ENCODE measurements around the gene ABCD1.
"Not testable (repeated sequence)": the region's sequence is repeated elsewhere in the genome, so short reads cannot be mapped to it uniquely, and the experiment has no call there.

The ABCD1 gene

DNA sequence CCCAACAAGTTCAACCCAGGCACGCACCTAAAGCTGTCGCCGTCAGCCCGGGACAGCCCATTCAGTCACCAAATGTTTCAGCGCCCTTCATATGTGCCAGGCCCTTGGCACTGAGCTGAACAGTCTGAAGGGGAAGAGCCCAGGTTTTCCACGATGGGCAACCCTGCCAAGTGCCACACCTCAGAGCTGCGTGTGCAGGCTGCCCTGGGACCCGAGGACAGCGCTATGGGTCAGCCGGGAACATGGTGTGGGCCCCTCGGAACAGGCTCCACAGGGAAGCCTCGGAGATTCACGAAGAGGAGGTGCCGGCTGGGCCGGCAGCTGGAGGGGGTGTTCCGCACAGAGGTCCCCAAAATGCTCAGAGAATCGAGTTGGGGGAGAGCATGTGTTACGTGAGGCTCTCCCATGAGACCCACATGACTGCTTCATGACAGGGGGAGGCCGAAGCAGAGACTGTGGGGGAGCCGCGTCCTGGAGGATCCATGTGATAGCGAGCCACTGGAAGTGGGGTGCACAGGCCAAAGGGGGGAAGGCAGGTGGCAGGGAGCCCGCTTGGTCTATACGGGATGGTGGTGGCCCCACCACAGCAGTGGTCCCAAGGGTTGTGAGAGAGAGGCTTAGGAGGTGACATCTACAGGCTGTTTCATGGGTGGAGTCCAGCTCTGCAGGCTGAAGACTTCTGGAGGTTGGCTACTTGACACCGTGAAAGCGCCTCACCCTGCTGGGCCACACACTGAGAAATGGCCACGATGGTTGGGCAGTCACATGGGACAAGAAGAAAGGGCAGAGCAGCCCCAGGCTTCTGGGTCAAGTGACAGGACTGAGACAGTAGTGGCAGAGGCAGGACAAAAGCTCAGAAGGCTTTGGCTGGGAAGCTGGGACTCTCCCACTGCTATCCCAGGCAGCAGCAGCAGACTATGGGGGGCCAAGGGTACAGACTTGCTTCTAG is 14.7 kb upstream of the ABCD1 start:
- DNase-seq (ENCODE audit: low read depth): no peak

DNA sequence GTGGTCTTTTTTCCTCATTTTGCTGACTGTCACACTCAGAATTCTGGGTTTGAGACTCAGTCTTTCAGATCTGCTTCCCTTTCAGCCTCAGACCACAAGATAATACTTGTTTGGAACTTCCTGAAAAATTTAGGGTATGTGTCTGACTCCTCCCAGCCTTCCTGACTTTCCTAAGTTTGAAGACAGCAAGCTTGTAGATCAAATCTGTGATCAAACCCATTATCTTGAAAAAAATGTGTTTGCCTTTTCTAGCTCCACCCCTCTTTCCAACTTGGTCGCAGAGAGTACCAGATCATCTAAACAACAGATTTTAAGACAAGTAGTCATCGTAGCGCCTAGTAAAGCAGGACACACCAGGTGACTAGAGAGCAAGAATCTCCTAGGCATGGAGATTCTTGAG is 10.4 kb upstream of the ABCD1 start:
- no peak for DNase-seq (ENCODE audit: low read depth)

DNA sequence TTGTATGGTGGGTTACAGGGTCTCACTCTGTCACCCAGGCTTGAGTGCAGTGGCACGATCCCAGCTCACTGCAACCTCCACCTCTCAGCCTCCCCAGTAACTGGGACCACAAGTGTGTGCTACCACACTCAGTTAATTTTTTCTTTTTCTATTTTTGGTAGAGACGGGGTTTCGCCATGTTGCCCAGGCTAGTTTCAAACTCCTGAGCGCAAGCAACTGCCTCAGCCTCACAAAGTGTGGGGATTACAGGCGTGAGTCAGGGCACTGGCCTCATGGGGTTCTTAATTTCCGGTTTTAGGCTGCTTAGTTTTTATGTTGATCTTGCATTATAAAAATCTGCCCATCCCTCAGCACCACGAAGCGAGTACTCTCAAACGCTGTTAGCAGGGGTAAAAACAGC is 7.2 kb upstream of the ABCD1 start:
- DNase-seq (ENCODE audit: low read depth): no peak

DNA sequence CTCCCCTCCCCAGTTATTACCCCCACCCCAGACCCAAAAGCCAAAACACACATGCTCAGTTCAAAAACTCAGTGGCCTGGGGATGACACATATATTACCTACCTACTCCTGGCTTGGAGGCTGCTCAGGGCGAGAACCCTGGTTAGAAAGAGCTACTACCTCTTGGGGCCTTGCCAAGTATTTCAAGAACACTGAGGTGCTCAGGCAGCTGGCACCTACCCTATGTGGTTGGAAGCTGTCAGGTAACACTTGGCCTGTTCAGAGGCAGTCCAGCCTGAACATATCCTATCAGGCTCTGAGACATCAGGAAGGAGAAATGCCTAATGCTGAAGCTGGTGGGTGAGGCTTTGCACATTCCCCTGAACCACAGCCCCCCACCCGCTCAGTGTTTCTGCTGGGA is 5.4 kb upstream of the ABCD1 start:
- no peak for DNase-seq (ENCODE audit: low read depth)

DNA sequence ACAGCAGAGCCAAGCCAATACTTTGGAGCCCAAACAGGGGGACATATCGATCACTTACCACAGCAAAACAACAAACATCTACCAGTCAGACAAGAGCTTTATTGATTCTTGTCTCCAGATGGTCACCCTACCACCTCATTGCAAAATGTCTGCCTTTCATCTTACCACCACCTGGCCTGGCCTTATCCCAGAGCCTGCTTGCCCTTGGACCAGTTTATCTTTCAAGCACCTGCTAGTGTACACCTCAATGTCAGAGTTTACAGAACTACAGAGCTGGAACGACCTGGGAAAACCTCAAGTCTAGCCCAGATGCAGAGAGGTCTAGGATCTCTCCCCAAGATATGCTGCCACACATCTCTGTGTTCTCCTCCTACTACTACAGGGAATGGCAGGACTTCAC is 5.0 kb upstream of the ABCD1 start:
- DNase-seq (ENCODE audit: low read depth): no peak

DNA sequence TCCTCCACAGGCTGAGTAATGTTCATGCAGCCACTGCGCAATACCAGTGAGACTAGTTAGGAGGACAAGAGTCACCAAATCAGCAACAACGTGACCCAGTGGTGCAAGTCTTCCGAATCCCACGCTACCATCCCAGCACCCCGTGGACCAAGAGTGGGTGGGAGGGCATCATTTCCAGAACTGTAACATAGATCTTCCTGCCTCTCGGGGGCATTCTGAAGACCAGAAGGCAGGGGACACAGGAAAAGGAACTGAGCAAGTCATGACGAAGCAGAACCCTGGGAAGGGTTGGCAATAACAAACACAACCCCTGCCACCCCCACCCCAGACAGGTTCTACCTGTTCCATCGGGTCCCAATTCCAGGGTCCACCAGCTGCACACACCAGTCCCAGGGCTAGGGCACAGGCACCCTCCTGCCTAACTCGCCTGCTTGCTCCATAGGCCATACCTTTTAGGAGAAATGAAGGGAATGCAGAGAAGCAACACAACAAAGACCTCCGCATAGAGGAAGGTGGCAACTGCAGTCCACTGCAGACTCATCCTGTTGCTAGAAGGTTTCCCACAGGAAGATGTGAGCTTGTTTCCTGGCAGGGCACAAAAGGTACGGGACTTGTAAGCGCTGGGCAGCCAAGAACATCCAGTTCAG is 1.8 kb upstream of the ABCD1 start:
- no peak for DNase-seq (ENCODE audit: low read depth)

DNA sequence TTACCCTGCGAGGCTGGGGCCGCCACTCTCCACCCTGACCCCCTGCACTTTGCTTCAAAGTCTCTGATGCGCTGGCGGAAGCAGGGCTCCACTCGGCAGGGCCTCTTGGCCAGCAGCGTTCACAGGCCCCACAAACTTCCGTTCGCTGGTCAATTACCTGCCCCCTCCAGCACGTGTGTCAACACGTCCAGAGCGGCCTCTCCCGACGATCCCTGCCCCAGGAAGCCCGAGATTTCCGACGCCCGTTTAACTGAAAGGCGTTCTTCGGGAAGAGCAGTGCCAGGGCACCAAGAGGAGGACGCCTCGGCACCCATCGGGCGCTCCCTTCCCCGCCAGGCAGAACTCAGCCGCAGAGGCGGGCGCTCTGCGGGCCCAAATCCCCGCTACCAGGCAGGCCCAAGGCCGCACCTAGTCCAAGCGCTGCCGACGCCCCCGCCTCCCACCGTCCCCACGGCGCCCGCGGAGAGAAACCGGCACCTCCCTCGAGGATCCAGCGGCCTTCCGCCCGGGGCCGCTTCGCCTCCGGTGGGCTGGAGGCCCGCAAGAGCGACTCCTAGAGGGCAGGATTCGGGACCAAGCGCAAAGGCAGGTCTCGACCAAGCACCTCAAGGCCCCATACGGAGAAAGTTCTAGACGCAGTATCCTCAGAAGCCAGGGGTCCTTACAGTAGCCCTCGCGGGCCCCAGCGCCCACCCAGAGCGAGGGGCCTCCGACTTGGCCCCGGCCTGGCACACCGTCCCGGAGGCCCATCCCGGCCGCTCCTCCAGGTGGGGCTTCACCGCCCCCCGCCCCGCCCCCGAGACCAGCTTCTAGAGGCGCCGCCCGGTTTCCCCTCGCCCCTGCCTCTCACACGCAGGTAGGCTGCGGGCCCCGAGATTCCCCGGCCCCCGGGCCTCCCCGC is 1.1 kb upstream of the ABCD1 start:
- DNase-seq (ENCODE audit: low read depth): peak; percentile 13

DNA sequence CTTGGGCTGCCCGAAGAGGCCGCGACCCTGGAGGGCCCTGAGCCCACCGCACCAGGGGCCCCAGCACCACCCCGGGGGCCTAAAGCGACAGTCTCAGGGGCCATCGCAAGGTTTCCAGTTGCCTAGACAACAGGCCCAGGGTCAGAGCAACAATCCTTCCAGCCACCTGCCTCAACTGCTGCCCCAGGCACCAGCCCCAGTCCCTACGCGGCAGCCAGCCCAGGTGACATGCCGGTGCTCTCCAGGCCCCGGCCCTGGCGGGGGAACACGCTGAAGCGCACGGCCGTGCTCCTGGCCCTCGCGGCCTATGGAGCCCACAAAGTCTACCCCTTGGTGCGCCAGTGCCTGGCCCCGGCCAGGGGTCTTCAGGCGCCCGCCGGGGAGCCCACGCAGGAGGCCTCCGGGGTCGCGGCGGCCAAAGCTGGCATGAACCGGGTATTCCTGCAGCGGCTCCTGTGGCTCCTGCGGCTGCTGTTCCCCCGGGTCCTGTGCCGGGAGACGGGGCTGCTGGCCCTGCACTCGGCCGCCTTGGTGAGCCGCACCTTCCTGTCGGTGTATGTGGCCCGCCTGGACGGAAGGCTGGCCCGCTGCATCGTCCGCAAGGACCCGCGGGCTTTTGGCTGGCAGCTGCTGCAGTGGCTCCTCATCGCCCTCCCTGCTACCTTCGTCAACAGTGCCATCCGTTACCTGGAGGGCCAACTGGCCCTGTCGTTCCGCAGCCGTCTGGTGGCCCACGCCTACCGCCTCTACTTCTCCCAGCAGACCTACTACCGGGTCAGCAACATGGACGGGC is 579 bp downstream of the ABCD1 start:
- DNase-seq (ENCODE audit: low read depth): no peak

DNA sequence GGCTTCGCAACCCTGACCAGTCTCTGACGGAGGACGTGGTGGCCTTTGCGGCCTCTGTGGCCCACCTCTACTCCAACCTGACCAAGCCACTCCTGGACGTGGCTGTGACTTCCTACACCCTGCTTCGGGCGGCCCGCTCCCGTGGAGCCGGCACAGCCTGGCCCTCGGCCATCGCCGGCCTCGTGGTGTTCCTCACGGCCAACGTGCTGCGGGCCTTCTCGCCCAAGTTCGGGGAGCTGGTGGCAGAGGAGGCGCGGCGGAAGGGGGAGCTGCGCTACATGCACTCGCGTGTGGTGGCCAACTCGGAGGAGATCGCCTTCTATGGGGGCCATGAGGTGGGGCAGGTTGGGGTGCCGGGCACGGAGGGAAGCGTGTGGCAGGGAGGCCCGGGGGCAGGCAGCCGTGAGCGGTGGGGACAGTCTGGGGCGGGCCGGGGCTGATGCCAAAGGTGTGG is 1.2 kb downstream of the ABCD1 start:
- DNase-seq (ENCODE audit: low read depth): no peak

DNA sequence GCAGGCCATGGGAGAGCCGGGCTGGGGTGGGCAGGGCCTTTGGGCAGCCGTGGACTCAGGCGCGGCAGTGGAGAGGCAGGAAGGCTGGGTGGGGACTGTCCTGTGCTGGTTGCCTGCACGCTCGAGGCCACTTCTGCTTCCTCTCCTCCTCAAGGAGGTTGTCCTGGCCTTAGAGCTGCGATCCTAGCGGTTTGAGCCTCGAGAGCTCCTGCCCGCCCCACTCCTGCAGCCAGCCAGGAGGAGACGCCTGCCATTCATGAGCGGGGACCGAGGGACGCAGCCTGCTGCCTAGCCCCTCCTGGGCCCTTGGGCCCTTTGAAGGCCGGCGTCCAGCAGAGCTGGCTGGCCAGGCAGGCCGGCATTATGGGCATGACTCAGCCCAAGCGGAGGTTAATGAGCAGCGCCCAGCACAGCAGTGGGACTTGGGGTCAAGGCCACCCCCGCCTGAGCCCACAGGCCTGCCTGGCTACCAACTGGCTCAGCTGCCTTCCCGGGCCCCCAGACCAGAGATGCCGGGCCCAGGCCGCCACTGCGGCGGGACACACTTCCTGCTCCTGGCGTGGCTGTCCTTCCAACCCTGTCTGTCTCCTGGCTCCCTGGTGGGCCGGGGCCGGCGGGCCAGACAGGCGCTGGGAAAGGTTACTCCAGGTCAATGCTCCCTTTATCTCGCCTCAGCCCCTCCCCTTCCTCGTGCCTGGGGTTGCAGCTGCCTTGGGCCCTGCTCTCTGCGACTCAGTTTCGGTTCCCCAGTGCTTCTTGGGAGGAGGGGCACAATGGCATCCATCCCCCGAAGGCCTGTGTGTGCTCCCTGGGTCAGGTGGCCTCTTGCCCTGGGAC is 1.8 kb downstream of the ABCD1 start:
- no peak for DNase-seq (ENCODE audit: low read depth)

DNA sequence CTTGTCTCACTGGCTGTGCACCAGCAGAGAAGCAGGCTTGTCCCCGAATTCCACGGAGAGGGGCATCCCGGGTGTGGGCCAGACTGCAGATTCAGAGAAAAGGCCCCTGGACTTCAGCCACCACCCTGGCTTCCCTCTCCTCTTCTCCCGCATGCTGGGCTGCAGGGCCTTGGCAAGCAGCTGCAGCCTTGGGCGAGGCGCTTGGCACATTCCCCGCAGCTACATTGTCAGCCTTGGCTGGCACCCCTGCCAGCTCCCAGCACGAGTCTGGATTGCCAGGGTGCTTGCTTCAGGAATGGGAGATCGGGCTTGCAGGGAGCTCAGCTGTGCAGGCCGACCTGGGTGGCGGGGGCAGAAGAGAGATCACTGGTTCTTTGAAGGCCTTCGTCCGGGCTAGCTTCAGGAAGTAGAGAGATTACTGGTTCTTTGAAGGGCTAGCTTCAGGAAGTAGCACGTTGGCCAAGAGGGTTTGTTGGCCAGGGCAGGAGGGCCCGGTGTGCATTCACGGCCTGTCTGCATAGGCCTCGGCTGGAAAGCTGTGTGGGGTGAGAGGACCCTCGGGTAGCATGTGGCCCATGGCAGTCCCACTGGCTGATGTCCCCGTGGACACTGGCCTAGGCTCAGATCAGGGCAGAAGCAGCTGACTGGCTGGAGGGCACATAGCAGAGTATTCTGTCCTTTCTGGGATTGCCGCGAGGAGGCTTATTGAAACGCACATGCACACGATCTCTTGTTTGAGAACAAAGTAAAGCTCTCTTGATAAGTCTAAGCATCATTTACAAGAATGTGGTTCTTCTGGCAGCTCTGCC is 2.7 kb downstream of the ABCD1 start:
- no peak for DNase-seq (ENCODE audit: low read depth)

DNA sequence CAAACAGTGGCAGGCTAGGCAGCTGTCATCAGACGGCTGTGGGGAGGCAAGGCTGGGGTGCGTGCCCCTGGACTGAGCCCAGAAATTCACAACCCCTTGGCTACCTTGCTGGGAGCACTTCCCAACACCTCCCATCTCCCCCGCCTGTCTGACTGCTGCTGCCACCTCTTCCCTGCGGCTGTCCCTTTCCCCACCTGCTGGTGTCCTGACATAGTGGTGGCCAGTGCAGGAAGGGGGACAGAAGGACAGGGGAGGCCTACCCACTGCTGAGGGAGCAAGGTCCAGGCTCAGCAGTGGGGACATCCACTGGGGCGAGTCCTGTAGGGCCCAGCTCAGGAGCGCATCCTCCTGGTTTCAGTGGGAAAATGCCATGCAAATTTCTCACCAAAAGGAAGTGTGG is 3.4 kb downstream of the ABCD1 start:
- no peak for DNase-seq (ENCODE audit: low read depth)

DNA sequence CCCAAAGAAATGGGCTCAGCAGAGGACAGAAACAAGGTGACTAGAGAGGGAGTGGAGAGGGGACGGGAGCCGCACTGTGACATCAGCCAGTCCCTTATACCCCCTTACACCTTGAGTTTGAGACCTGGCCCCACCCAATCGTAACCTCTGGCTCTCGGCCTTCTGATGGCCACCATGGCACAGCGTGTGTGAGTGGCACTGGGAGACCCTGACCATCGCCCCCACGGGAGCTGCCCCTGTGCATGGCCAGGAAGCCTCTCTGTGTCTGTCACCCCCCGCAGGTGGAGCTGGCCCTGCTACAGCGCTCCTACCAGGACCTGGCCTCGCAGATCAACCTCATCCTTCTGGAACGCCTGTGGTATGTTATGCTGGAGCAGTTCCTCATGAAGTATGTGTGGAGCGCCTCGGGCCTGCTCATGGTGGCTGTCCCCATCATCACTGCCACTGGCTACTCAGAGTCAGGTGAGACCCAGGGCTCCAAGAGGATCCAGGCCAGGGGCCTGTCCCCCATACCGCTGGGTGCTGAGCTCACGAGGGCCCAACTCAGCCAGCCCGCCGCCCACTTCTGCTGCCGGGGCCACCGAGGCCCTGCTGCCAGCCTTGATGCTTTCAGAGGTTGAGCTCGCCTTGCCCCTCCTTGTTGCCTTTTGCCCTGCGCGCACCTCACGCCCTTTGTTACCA is 4.4 kb downstream of the ABCD1 start:
- DNase-seq (ENCODE audit: low read depth): no peak

DNA sequence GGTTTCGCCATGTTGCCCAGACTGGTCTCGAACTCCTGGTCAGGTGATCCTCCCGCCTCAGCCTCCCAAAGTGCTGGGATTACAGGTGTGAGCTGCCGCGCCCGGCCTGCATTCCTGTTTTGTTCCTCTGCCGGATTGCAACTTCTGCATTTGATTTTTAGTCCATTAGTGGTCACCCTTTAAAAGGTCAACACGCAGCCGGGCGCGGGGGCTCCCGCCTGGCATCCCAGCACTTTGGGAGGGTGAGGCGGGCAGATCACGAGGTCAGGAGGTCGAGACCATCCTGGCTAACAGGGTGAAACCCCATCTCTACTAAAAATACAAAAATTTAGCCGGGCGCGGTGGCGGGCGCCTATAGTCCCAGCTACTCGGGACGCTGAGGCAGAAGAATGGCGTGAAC is 5.5 kb downstream of the ABCD1 start:
- DNase-seq (ENCODE audit: low read depth): not testable (repeated sequence)

DNA sequence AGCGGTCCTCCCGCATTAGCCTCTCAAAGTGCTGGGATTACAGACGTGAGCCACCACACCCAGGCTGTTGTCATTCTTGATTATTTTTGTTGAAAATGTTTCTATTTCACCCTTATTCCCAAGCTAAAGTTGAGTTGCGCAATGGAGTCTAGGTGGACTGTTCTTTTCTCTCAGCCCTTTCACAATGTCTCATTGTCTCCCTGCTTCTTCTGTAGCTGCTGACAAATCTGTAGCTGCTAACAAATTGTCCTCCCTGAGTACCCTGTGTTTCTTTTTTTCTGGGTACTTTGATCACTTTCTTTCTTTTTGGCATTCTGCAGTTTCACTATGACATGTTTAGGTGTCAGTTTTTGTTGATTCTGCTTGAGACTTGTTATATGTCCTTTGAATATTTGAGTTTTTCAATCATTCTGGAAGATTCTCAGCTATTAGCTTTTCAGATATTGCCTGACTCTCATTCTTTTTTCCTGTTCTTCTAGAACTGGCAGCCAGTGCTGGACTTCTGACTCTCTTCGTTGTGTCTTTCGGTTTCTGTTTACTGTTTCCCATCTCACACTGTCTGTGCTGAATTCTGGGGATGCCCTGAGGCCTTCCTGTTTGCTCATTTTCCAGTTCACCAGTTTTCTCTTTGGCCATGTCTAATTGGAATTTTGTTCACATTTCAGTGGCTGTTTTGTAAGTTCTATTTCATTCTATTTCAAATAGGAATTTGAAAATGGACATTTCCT is 6.6 kb downstream of the ABCD1 start:
- DNase-seq (ENCODE audit: low read depth): no peak

DNA sequence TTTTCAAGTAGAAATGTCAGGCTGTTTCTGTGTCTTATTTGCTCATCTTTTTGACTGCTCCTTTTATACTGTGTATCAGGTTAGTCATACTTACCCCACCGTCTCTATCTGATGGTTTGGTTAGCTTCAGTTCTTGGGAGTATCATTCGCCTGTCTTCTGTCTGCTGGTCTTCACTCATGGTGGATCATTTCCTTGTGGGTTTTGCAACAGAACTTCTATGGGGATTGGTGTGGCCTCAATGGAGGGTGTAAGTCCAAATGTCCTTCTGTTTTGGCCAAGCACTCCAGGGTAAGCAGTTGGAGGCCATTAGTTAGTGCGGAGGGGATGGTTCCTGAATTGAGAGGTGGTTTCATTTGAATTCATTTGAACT is 7.2 kb downstream of the ABCD1 start:
- no peak for DNase-seq (ENCODE audit: low read depth)

DNA sequence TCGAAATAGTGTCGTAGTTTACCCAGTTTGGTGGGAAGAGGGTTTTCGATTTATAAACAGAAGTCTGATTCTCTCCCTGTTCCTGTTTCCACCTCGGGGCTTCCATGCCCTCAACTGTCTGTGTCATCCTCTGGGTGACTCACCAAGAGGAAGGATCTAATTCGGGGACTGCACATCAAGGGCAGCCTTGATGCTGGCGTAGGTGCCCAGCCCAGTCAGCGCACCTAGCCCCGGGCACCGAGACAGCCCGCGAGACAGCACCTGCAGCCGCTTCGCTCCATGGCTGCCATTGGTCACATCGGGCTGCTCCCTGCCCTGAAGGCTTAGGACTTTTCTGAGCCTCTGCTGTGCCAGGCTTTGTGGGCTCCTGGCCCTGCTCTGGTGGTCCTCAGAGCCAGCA is 7.7 kb downstream of the ABCD1 start:
- DNase-seq (ENCODE audit: low read depth): no peak

DNA sequence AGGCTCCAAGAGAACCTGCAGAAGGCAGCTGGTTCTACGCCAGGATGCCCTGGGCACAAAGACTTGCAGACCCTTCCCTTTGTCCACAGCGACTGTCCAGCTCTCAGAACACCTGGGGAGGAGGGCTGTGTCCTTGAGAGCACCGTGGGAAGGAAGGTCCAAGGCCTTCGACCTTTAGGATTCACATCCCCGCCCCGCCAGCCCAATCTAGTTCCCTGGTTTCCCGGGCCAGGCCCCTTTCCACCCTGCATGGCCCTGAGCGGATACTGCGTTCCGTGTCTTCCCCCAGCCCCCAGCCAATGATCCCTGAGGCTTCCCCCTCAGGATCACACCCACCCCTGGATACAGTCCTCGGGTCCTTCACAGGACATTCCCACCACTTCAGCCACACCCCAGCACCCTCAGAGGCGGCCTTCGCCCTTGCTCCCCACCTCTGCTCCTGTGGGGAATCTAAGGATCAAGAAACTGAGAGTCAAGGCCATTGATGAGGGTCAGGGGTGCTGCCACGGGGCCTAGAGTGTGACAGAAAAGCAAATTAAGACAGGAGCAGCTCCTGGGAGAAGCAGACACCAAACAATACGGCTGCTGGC is 9.1 kb downstream of the ABCD1 start:
- DNase-seq (ENCODE audit: low read depth): no peak

All from stimulated activated CD8-positive, alpha-beta memory T cell treated with anti-CD3 and anti-CD28 coated beads, Interleukin-15, amount 100 ng/mL, for 1 hour (primary cell).